Measurements from ENCODE around the gene LITAF.

LITAF gene

GRCh38 chr16:11603331-11603750 is 16.6 kb upstream of the LITAF start:
- no peaks in the 10 kb centered on the region for H4K20me1 ChIP-seq (ENCODE audit: insufficient read depth, low read length, poor library complexity, severe bottlenecking)
- H3K4me2 ChIP-seq (ENCODE audit: low read depth, low read length, poor library complexity, severe bottlenecking) = no peak overlapping the region
- no peak overlapping the region for H3K4me3 ChIP-seq (ENCODE audit: low read length, poor library complexity, severe bottlenecking)
- TF ChIP-seq CTCF (conservative IDR thresholded peaks at IDR 0.05; ENCODE audit: low read length) = no peak
- no peak for TF ChIP-seq EZH2phosphoT487 (IDR thresholded peaks at IDR 0.05; ENCODE audit: borderline replicate concordance)
- H3F3A ChIP-seq (ENCODE audit: low read depth) = no peaks in the 10 kb centered on the region
- no peaks in the 10 kb centered on the region for H3K9me3 ChIP-seq (ENCODE audit: insufficient read depth, low read depth, low read length)
- no peaks in the 10 kb centered on the region for H3K4me1 ChIP-seq (ENCODE audit: insufficient read depth, low read length, poor library complexity, severe bottlenecking)
- no peak overlapping the region for H3K9ac ChIP-seq (ENCODE audit: low read depth, low read length, poor library complexity, severe bottlenecking)
- no peaks in the 10 kb centered on the region for H3K27me3 ChIP-seq (ENCODE audit: insufficient read depth, low read length, poor library complexity, severe bottlenecking)
- no peaks in the 10 kb centered on the region for H3K79me2 ChIP-seq (ENCODE audit: insufficient read depth, low read length)
- no peak overlapping the region for H2AFZ ChIP-seq (ENCODE audit: low read length)
- H3K9me2 ChIP-seq (replicated peaks; ENCODE audit: low read depth, low read length) = no peaks in the 10 kb centered on the region
- no peaks in the 10 kb centered on the region for H3K36me3 ChIP-seq (ENCODE audit: insufficient read depth, low read length)

- Histone ChIP-seq H3K9me3 (ENCODE audit: insufficient read depth, low read depth, low read length) (no peaks in the 10 kb centered on the region), H3K9me2 (replicated peaks; ENCODE audit: low read depth, low read length) (no peaks in the 10 kb centered on the region), H3K4me2 (ENCODE audit: low read depth, low read length, poor library complexity, severe bottlenecking) (no peak overlapping the region), H3F3A (ENCODE audit: low read depth) (no peaks in the 10 kb centered on the region), H4K20me1 (ENCODE audit: insufficient read depth, low read length, poor library complexity, severe bottlenecking) (no peaks in the 10 kb centered on the region), H3K79me2 (ENCODE audit: insufficient read depth, low read length) (no peaks in the 10 kb centered on the region), H2AFZ (ENCODE audit: low read length) (no peak overlapping the region), H3K4me3 (ENCODE audit: low read length, poor library complexity, severe bottlenecking) (no peak overlapping the region), H3K9ac (ENCODE audit: low read depth, low read length, poor library complexity, severe bottlenecking) (no peak overlapping the region), H3K27me3 (ENCODE audit: insufficient read depth, low read length, poor library complexity, severe bottlenecking) (no peaks in the 10 kb centered on the region), H3K36me3 (ENCODE audit: insufficient read depth, low read length) (no peaks in the 10 kb centered on the region), H3K4me1 (ENCODE audit: insufficient read depth, low read length, poor library complexity, severe bottlenecking) (no peaks in the 10 kb centered on the region)
- no peak for TF ChIP-seq CTCF (conservative IDR thresholded peaks at IDR 0.05; ENCODE audit: low read length)
- TF ChIP-seq EZH2phosphoT487 (IDR thresholded peaks at IDR 0.05; ENCODE audit: borderline replicate concordance) = no peak
Observed at GRCh38 chr16:11602321-11602720, 15.6 kb upstream of the LITAF start.

- no peak overlapping the region for H2AFZ ChIP-seq (ENCODE audit: low read length)
- no peak overlapping the region for H3K4me2 ChIP-seq (ENCODE audit: low read depth, low read length, poor library complexity, severe bottlenecking)
- no peak overlapping the region for H3K9ac ChIP-seq (ENCODE audit: low read depth, low read length, poor library complexity, severe bottlenecking)
- no peak overlapping the region for H3K4me3 ChIP-seq (ENCODE audit: low read length, poor library complexity, severe bottlenecking)
- no peaks in the 10 kb centered on the region for H3K9me2 ChIP-seq (replicated peaks; ENCODE audit: low read depth, low read length)
- peaks cover 1% of the 10 kb centered on the region for H3K4me1 ChIP-seq (ENCODE audit: insufficient read depth, low read length, poor library complexity, severe bottlenecking)
- H3K36me3 ChIP-seq (ENCODE audit: insufficient read depth, low read length) = no peaks in the 10 kb centered on the region
- no peaks in the 10 kb centered on the region for H3K9me3 ChIP-seq (ENCODE audit: insufficient read depth, low read depth, low read length)
- H3K79me2 ChIP-seq (ENCODE audit: insufficient read depth, low read length) = no peaks in the 10 kb centered on the region
- no peaks in the 10 kb centered on the region for H4K20me1 ChIP-seq (ENCODE audit: insufficient read depth, low read length, poor library complexity, severe bottlenecking)
- H3K27me3 ChIP-seq (ENCODE audit: insufficient read depth, low read length, poor library complexity, severe bottlenecking) = no peaks in the 10 kb centered on the region
- H3F3A ChIP-seq (ENCODE audit: low read depth) = no peaks in the 10 kb centered on the region
- TF ChIP-seq EZH2phosphoT487 (IDR thresholded peaks at IDR 0.05; ENCODE audit: borderline replicate concordance) = no peak
- no peak for TF ChIP-seq CTCF (conservative IDR thresholded peaks at IDR 0.05; ENCODE audit: low read length)
Observed at GRCh38 chr16:11601911-11602310, 15.2 kb upstream of the LITAF start.

Data from Loucy (cell line).